SK-N-SH (cell line): ENCODE results near the gene MPV17. TPM values are rescaled to one million over a fixed set of nuclear protein-coding genes. Genes with fewer than 3 reads are reported as not detected.

ENCODE experiments used
- CTCF ChIA-PET: fragments of 300-600, 350-600 bp; formaldehyde crosslinking; extraction: SDS; loops from one replicate; lab custom pipeline; 2021; lab: Yijun Ruan, JAX
- POLR2A ChIA-PET: fragments of 350-600 bp; sonication (Branson Sonifier 250); formaldehyde crosslinking; extraction: SDS; loops from one replicate; lab custom pipeline; 2020; ENCODE audit warnings: antibody characterized with exemption, inconsistent platforms; lab: Yijun Ruan, JAX
- DNase-seq: peaks from one replicate; pipeline ENCODE4 v3.0.0; 2012
- H2AFZ ChIP-seq: fragments of 200-600 bp; sonication (generic); 2 replicates; pipeline ENCODE4 v1.8.1; 2016; ENCODE audit warnings: antibody characterized with exemption, mild to moderate bottlenecking, low read depth
- H3F3A ChIP-seq: fragments of 200-600 bp; sonication (generic); replicated peaks from 2 replicates; pipeline ENCODE3; 2016; ENCODE audit warnings: antibody characterized with exemption, mild to moderate bottlenecking; ENCODE audit not compliant: insufficient read depth
- H3K27ac ChIP-seq, 2 experiments: fragments of 200-500 bp in 1 of 2; fragments of 200-600 bp in 1 of 2; sonication (Bioruptor generic) in 1 of 2; sonication (generic), shearing (Covaris generic) in 1 of 2; 2 replicates each; pipeline versions ENCODE4 v1.5.1 to v1.6.1; 2014 to 2016; ENCODE audit warnings: low read depth in 2 of 2, inconsistent platforms in 1 of 2, low read length in 1 of 2, mild to moderate bottlenecking in 1 of 2, mixed read lengths in 1 of 2
- H3K27me3 ChIP-seq: fragments of 200-600 bp; sonication (generic), shearing (Covaris generic); 2 replicates; pipeline ENCODE4 v1.6.1; 2016; ENCODE audit warnings: mixed run types; ENCODE audit not compliant: insufficient read depth
- H3K36me3 ChIP-seq, 2 experiments: fragments of 200-500 bp in 1 of 2; fragments of 200-600 bp in 1 of 2; sonication (Bioruptor generic) in 1 of 2; sonication (generic) in 1 of 2; replicated peaks in 1 of 2; 2 replicates each; pipeline versions ENCODE3 to v1.5.1; 2014 to 2016; ENCODE audit warnings: low read length in 1 of 2, mild to moderate bottlenecking in 1 of 2; ENCODE audit not compliant: insufficient read depth in 2 of 2, control insufficient read depth in 1 of 2
- H3K4me1 ChIP-seq, 2 experiments: fragments of 200-500 bp in 1 of 2; fragments of 200-600 bp in 1 of 2; sonication (Bioruptor generic) in 1 of 2; sonication (generic), shearing (Covaris generic) in 1 of 2; 2 replicates each; pipeline versions ENCODE4 v1.5.1 to v1.6.1; 2014 to 2016; ENCODE audit warnings: low read depth in 1 of 2, low read length in 1 of 2, mixed run types in 1 of 2; ENCODE audit not compliant: insufficient read depth in 2 of 2, control insufficient read depth in 1 of 2
- H3K4me2 ChIP-seq: fragments of 200-600 bp; sonication (generic), shearing (Covaris generic); 2 replicates; pipeline ENCODE4 v1.6.1; 2017; ENCODE audit warnings: mixed run types
- H3K4me3 ChIP-seq, 2 experiments: fragments of 200-500 bp in 1 of 2; fragments of 200-600 bp in 1 of 2; sonication (Bioruptor generic) in 1 of 2; sonication (generic), shearing (Covaris generic) in 1 of 2; 2 replicates each; pipeline versions ENCODE4 v1.5.1 to v1.8.1; 2014 to 2016; ENCODE audit warnings: low read depth in 2 of 2, inconsistent platforms in 1 of 2, low read length in 1 of 2, mild to moderate bottlenecking in 1 of 2, mixed read lengths in 1 of 2, moderate library complexity in 1 of 2
- H3K79me2 ChIP-seq: fragments of 200-600 bp; sonication (generic); 2 replicates; pipeline ENCODE4 v1.8.1; 2017; ENCODE audit warnings: mild to moderate bottlenecking; ENCODE audit not compliant: insufficient read depth
- H3K9ac ChIP-seq: fragments of 200-600 bp; sonication (generic); 2 replicates; pipeline ENCODE4 v1.6.1; 2017; ENCODE audit warnings: mixed run types
- H3K9me2 ChIP-seq: fragments of 200-600 bp; sonication (generic); 2 replicates; pipeline ENCODE4 v1.6.1; 2017; ENCODE audit warnings: mixed run types
- H3K9me3 ChIP-seq: fragments of 200-600 bp; sonication (generic); 2 replicates; pipeline ENCODE4 v1.6.1; 2017; ENCODE audit warnings: mixed run types, mild to moderate bottlenecking, moderate library complexity
- H4K20me1 ChIP-seq: fragments of 200-600 bp; sonication (generic); 2 replicates; pipeline ENCODE4 v1.6.1; 2017; ENCODE audit warnings: mild to moderate bottlenecking, mixed run types; ENCODE audit not compliant: insufficient read depth
- EP300 ChIP-seq, 2 experiments: IDR thresholded peaks; 2 replicates each; pipeline versions ENCODE4 v1.4.0 to v1.6.1; 2012; ENCODE audit warnings: borderline replicate concordance in 1 of 2, low read depth in 1 of 2, low read length in 1 of 2
- FOSL2 ChIP-seq: IDR thresholded peaks from 2 replicates; pipeline ENCODE4 v1.4.0; 2012; ENCODE audit warnings: low read depth, mild to moderate bottlenecking, moderate library complexity, borderline replicate concordance
- GABPA ChIP-seq: IDR thresholded peaks from 2 replicates; pipeline ENCODE4 v1.4.0; 2012; ENCODE audit warnings: low read depth, mild to moderate bottlenecking
- MEF2A ChIP-seq: IDR thresholded peaks from 2 replicates; pipeline ENCODE4 v1.4.0; 2012; ENCODE audit warnings: low read depth, borderline replicate concordance
- MXI1 ChIP-seq: IDR thresholded peaks from 2 replicates; pipeline ENCODE4 v1.6.1; 2012; ENCODE audit warnings: mild to moderate bottlenecking, low read depth, low read length, improper control_type of control experiment
- RAD21 ChIP-seq: IDR thresholded peaks from 2 replicates; pipeline ENCODE4 v1.6.1; 2012; ENCODE audit warnings: mild to moderate bottlenecking, low read length
- RCOR1 ChIP-seq: fragments of 150-350 bp; IDR thresholded peaks from 2 replicates; pipeline ENCODE4 v1.6.1; 2017; ENCODE audit warnings: antibody characterized with exemption, low read length
- RXRA ChIP-seq: IDR thresholded peaks from 2 replicates; pipeline ENCODE4 v1.4.0; 2012; ENCODE audit warnings: low read depth, mild to moderate bottlenecking, borderline replicate concordance
- SIN3A ChIP-seq: IDR thresholded peaks from 2 replicates; pipeline ENCODE4 v1.6.1; 2012; ENCODE audit warnings: low read depth, mild to moderate bottlenecking, low read length, moderate library complexity, borderline replicate concordance
- TAF1 ChIP-seq: IDR thresholded peaks from 2 replicates; pipeline ENCODE4 v1.6.1; 2012; ENCODE audit warnings: low read depth, mild to moderate bottlenecking, low read length, moderate library complexity, borderline replicate concordance
- TCF12 ChIP-seq: IDR thresholded peaks from 2 replicates; pipeline ENCODE4 v1.4.0; 2012
- YY1 ChIP-seq: IDR thresholded peaks from 2 replicates; pipeline ENCODE4 v1.4.0; 2012; ENCODE audit warnings: low read depth, mild to moderate bottlenecking
- WGBS: methylation state at CpG from one replicate; pipeline ENCODE4 v1.1.6; 2017; ENCODE audit warnings: low lambda C conversion rate; 5-methylcytosine and 5-hydroxymethylcytosine counted together
- polyA plus RNA-seq, 3 experiments: library from polyadenylated mRNA; depleted of rRNA; stranded (reverse); fragments of >200 nt; gene quantifications; 2 replicates each; pipeline ENCODE4 v1.2.3, GENCODE V29; 2012
- TF ChIP-seq, protein P1 (sequence below): IDR thresholded peaks from 2 replicates; pipeline ENCODE4 v1.4.0; 2012; ENCODE audit warnings: low read depth
- TF ChIP-seq, protein P2 (sequence below): fragments of 150-350 bp; IDR thresholded peaks from 2 replicates; pipeline ENCODE4 v1.6.1; 2017; ENCODE audit warnings: antibody characterized with exemption, low read length, low read depth, borderline replicate concordance
- TF ChIP-seq, protein P3 (sequence below): fragments of 150-350 bp; IDR thresholded peaks from 2 replicates; pipeline ENCODE4 v1.6.1; 2016; ENCODE audit warnings: mild to moderate bottlenecking, low read depth, low read length

MPV17 gene
- polyA plus RNA-seq, 1 of the 3 experiments (the other 2 are of a cell fraction), result 255 TPM

DNA sequence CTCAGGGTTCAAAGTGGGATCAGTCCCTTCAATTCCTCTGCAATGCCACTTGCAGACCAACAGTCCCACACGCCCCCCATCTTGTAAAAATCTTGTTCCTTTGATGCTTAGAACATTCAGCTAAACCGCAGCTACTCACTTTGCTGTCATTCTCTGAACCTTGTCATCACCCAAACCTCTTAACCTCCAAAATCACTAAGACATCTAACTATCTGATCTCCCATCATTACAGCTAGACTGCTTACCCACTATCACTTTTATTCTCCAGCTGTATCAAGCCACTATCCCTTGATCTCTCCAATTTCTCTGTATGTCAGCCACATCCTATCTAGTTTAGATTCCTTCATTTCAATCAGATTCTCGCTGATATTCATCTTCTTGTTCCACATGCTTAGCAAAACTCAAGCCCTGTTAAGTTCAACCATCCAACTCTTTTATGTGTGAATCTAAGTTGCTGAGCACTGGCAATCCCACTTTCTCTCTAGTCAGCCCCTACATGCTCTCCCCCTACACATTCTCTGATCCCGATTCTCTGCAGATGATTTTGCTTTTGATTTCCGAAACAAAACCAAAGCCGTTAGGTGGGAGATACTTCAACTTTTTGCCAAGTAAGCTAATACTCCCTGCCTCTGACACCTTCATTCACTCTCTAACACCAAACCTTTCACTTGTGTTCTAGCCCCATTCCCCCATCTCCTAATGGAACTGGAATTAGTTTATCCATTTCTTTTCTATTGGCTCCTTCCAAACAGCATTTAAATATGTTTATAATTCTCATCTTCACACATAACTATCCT, 29.1 kb upstream of the MPV17 start (continued):
- no peak for TF ChIP-seq RAD21
- TF ChIP-seq, protein P1, sequence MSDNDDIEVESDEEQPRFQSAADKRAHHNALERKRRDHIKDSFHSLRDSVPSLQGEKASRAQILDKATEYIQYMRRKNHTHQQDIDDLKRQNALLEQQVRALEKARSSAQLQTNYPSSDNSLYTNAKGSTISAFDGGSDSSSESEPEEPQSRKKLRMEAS, result no peak
- TF ChIP-seq, protein P2, sequence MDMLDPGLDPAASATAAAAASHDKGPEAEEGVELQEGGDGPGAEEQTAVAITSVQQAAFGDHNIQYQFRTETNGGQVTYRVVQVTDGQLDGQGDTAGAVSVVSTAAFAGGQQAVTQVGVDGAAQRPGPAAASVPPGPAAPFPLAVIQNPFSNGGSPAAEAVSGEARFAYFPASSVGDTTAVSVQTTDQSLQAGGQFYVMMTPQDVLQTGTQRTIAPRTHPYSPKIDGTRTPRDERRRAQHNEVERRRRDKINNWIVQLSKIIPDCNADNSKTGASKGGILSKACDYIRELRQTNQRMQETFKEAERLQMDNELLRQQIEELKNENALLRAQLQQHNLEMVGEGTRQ, result no peak
- no peak for TF ChIP-seq MXI1
- TF ChIP-seq TCF12, result no peak

DNA sequence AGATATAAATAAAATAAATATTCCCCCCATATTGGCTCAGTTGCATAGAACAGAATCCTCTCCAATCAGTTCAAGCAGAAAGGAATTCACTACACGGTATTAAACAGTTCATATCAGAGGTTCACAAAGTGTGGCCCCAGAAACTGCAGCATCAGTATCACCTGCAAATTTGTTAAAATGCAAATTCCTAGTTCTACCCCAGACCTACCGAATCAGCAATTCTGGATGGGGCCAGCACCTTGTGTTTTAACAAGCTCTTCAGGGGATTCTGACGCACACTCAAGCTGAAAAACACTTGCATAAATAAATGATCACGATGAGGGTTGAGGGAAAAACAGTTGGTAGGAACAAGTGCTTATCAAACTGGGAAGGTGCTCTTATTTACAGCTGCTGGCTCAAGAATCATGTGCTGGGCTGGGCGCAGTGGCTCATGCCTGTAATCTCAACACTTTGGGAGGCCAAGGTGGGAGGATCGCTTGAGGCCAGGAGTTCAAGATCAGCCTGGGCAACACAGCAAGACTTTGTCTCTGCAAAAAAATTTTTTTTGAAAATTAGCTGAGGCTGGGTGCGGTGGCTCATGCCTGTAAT, 27.3 kb upstream of the MPV17 start:
- ChIA-PET POLR2A (interaction anchor here (0.9 to 1.0 kb wide), 2 partner anchors 19 to 35 kb away, joined by 3 to 4 read pairs; no protein-coding TSS in a partner anchor), CTCF (interaction anchor here (2.1 kb wide), 1 partner anchor 47 kb away, joined by 10 read pairs; no protein-coding TSS in a partner anchor)
- no peak for DNase-seq
- H3K79me2 ChIP-seq, result peaks cover 100% of the 10 kb centered on the region
- no peaks in the 10 kb centered on the region for H3K9me3 ChIP-seq
- H3K9me2 ChIP-seq, result no peaks in the 10 kb centered on the region
- H3K27ac ChIP-seq, result no peak overlapping the region
- TF ChIP-seq SIN3A (no peak), TAF1 (no peak), EP300 (IDR thresholded peaks at IDR 0.05; ENCODE audit: borderline replicate concordance in 1 of 2, low read depth in 1 of 2, low read length in 1 of 2) (no peak), GABPA (no peak), RCOR1 (no peak), MEF2A (no peak), RXRA (no peak), FOSL2 (no peak), YY1 (no peak)
- TF ChIP-seq, protein P3, sequence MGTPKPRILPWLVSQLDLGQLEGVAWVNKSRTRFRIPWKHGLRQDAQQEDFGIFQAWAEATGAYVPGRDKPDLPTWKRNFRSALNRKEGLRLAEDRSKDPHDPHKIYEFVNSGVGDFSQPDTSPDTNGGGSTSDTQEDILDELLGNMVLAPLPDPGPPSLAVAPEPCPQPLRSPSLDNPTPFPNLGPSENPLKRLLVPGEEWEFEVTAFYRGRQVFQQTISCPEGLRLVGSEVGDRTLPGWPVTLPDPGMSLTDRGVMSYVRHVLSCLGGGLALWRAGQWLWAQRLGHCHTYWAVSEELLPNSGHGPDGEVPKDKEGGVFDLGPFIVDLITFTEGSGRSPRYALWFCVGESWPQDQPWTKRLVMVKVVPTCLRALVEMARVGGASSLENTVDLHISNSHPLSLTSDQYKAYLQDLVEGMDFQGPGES, result no peak
- peaks cover 0 to 2% of the 10 kb centered on the region in 2 experiments for H3K36me3 ChIP-seq
- no peaks in the 10 kb centered on the region for H3K27me3 ChIP-seq
- H3K4me2 ChIP-seq, result no peak overlapping the region
- no peak overlapping the region for H3K9ac ChIP-seq
- H3F3A ChIP-seq, result peaks cover 10% of the 10 kb centered on the region
- WGBS, result 96% methylated on average over 7 of the region's 7 CpGs
- peaks cover 3 to 12% of the 10 kb centered on the region in 2 experiments; a peak in 2 of 4 replicates for H3K4me1 ChIP-seq
- H2AFZ ChIP-seq, result no peak overlapping the region
- no peak overlapping the region for H3K4me3 ChIP-seq
- peaks cover 13% of the 10 kb centered on the region; the same call in 1 of the 2 replicates for H4K20me1 ChIP-seq
